Stimulated activated naive CD8-positive, alpha-beta T cell treated with anti-CD3 and anti-CD28 coated beads, Interleukin-15, amount 100 ng/mL, for 72 hours (primary cell): Measurements from ENCODE around the gene SLC4A3.

Experiments used
- ATAC-seq: fragments of 150-1000 bp; cut with Tn5 transposase; 2 replicates; pipeline ENCODE4 v1.10.0; 2021; ENCODE audit warnings: mild to moderate bottlenecking, moderate library complexity
- DNase-seq, 2 donors: peaks; one replicate each; pipeline ENCODE4 v3.0.0; 2021 to 2022
- H3K27ac Mint-ChIP-seq, 2 donors: one replicate each; pipeline ENCODE4 v1.8.0; 2022; ENCODE audit warnings: mild to moderate bottlenecking in 2 of 2, mixed read lengths in 2 of 2, moderate library complexity in 2 of 2
- H3K27me3 Mint-ChIP-seq: one replicate; pipeline ENCODE4 v1.8.0; 2022; ENCODE audit warnings: mixed read lengths
- H3K4me1 Mint-ChIP-seq: one replicate; pipeline ENCODE4 v1.8.0; 2022; ENCODE audit warnings: mild to moderate bottlenecking, mixed read lengths
- H3K4me3 Mint-ChIP-seq, 2 donors: one replicate each; pipeline ENCODE4 v1.8.0; 2022; ENCODE audit warnings: mild to moderate bottlenecking in 2 of 2, mixed read lengths in 2 of 2, moderate library complexity in 1 of 2
- H3K9me3 Mint-ChIP-seq, 2 donors: one replicate each; pipeline ENCODE4 v1.8.0; 2022; ENCODE audit warnings: mixed read lengths in 2 of 2

The SLC4A3 gene

GRCh38 chr2:219627103-219628100, at the start of gene SLC4A3:
Gene SLC4A3, plus strand, starts transcription at chr2:219627630. Its CDS starts 363 bp downstream, at chr2:219627993.
- DNase-seq = peak in 1 of 2 donors; percentile 28
- ATAC-seq = peak; percentile 57
- Mint-ChIP-seq H3K27ac (peak within 1 kb of the TSS in 1 of 2 donors; percentile 33), H3K4me3 (peak within 1 kb of the TSS; percentile 69 to 77), H3K27me3 (peaks cover 27% of the 10 kb centered on the region), H3K4me1 (peaks cover 21% of the 10 kb centered on the region), H3K9me3 (no peaks in the 10 kb centered on the region)

- H3K27ac Mint-ChIP-seq = peak overlapping the region in 1 of 2 donors; percentile 1
- H3K9me3 Mint-ChIP-seq = no peaks in the 10 kb centered on the region
Measured at GRCh38 chr2:219578811-219579613, 48.4 kb upstream of the SLC4A3 start.

GRCh38 chr2:219581346-219581745, 46.1 kb upstream of the SLC4A3 start:
- H3K9me3 Mint-ChIP-seq = no peaks in the 10 kb centered on the region
- DNase-seq (no peak), ATAC-seq (no peak)
- no peaks in the 10 kb centered on the region for H3K4me1 Mint-ChIP-seq
- no peak overlapping the region for H3K4me3 Mint-ChIP-seq
- no peak overlapping the region for H3K27ac Mint-ChIP-seq
- peaks cover 13% of the 10 kb centered on the region for H3K27me3 Mint-ChIP-seq

More at GRCh38 chr2:219578811-219579613, 48.4 kb upstream of the SLC4A3 start:
- H3K4me1 Mint-ChIP-seq = no peaks in the 10 kb centered on the region
- DNase-seq (no peak), ATAC-seq (no peak)
- no peak overlapping the region for H3K4me3 Mint-ChIP-seq
- H3K27me3 Mint-ChIP-seq = peaks cover 28% of the 10 kb centered on the region

GRCh38 chr2:219591091-219591490, 36.3 kb upstream of the SLC4A3 start:
- no peak overlapping the region for H3K27ac Mint-ChIP-seq
- ATAC-seq = no peak
- peaks cover 8% of the 10 kb centered on the region for H3K27me3 Mint-ChIP-seq
- peaks cover 8% of the 10 kb centered on the region for H3K4me1 Mint-ChIP-seq
- no peak for DNase-seq
- no peaks in the 10 kb centered on the region for H3K9me3 Mint-ChIP-seq
- H3K4me3 Mint-ChIP-seq = no peak overlapping the region

GRCh38 chr2:219592736-219593135, 34.7 kb upstream of the SLC4A3 start:
- no peaks in the 10 kb centered on the region for H3K9me3 Mint-ChIP-seq

GRCh38 chr2:219593154-219593553, 34.3 kb upstream of the SLC4A3 start:
- DNase-seq (no peak), ATAC-seq (no peak)
- H3K27me3 Mint-ChIP-seq = peaks cover 8% of the 10 kb centered on the region
- H3K27ac Mint-ChIP-seq = no peak overlapping the region
- no peak overlapping the region for H3K4me3 Mint-ChIP-seq
- H3K4me1 Mint-ChIP-seq = peaks cover 11% of the 10 kb centered on the region
- no peaks in the 10 kb centered on the region for H3K9me3 Mint-ChIP-seq

More at GRCh38 chr2:219592736-219593135, 34.7 kb upstream of the SLC4A3 start:
- DNase-seq (no peak), ATAC-seq (no peak)
- H3K4me3 Mint-ChIP-seq = no peak overlapping the region
- H3K4me1 Mint-ChIP-seq = peaks cover 8% of the 10 kb centered on the region
- no peak overlapping the region for H3K27ac Mint-ChIP-seq
- H3K27me3 Mint-ChIP-seq = peaks cover 8% of the 10 kb centered on the region

GRCh38 chr2:219595256-219595655, 32.2 kb upstream of the SLC4A3 start:
- DNase-seq = no peak
- Mint-ChIP-seq H3K27me3 (peaks cover 8% of the 10 kb centered on the region), H3K9me3 (no peaks in the 10 kb centered on the region), H3K27ac (no peak overlapping the region), H3K4me3 (peak overlapping the region in 1 of 2 donors; percentile 10), H3K4me1 (peaks cover 22% of the 10 kb centered on the region)
- no peak for ATAC-seq

GRCh38 chr2:219596954-219597551, 30.4 kb upstream of the SLC4A3 start:
- peak overlapping the region; percentile 88 to 95 for H3K4me3 Mint-ChIP-seq
- peak; percentile 11 for ATAC-seq
- H3K9me3 Mint-ChIP-seq = no peaks in the 10 kb centered on the region
- peaks cover 22% of the 10 kb centered on the region for H3K4me1 Mint-ChIP-seq
- peaks cover 8% of the 10 kb centered on the region for H3K27me3 Mint-ChIP-seq
- DNase-seq = no peak
- H3K27ac Mint-ChIP-seq = peak overlapping the region; percentile 91 to 97

GRCh38 chr2:219597552-219598307, 29.7 kb upstream of the SLC4A3 start, which contains the start of gene STK11IP:
Gene STK11IP, plus strand, starts transcription at chr2:219597857. Its CDS starts 263 bp downstream, at chr2:219598120.
- peaks cover 22% of the 10 kb centered on the region for H3K4me1 Mint-ChIP-seq
- H3K27ac Mint-ChIP-seq = peak within 1 kb of the TSS; percentile 91 to 97
- H3K4me3 Mint-ChIP-seq = peak within 1 kb of the TSS; percentile 88 to 95
- H3K27me3 Mint-ChIP-seq = peaks cover 8% of the 10 kb centered on the region
- DNase-seq (peak; percentile 82 to 90), ATAC-seq (peak; percentile 96)
- H3K9me3 Mint-ChIP-seq = no peaks in the 10 kb centered on the region

GRCh38 chr2:219598308-219599078, 28.9 kb upstream of the SLC4A3 start:
- Mint-ChIP-seq H3K27me3 (peaks cover 8% of the 10 kb centered on the region), H3K4me1 (peaks cover 22% of the 10 kb centered on the region), H3K27ac (peak overlapping the region in 1 of 2 donors; percentile 91), H3K4me3 (peak overlapping the region; percentile 88 to 95), H3K9me3 (no peaks in the 10 kb centered on the region)
- no peak for DNase-seq
- ATAC-seq = no peak

- H3K4me3 Mint-ChIP-seq = no peak overlapping the region
- no peak for DNase-seq
- H3K27me3 Mint-ChIP-seq = no peaks in the 10 kb centered on the region
- no peak overlapping the region for H3K27ac Mint-ChIP-seq
- no peaks in the 10 kb centered on the region for H3K9me3 Mint-ChIP-seq
- H3K4me1 Mint-ChIP-seq = peaks cover 15% of the 10 kb centered on the region
- ATAC-seq = no peak
Measured at GRCh38 chr2:219603771-219604170, 23.7 kb upstream of the SLC4A3 start.

- H3K27ac Mint-ChIP-seq = peak overlapping the region in 1 of 2 donors; percentile 38
- DNase-seq (no peak), ATAC-seq (no peak)
- no peaks in the 10 kb centered on the region for H3K9me3 Mint-ChIP-seq
- H3K27me3 Mint-ChIP-seq = no peaks in the 10 kb centered on the region
- no peak overlapping the region for H3K4me3 Mint-ChIP-seq
- H3K4me1 Mint-ChIP-seq = peaks cover 7% of the 10 kb centered on the region
Measured at GRCh38 chr2:219605607-219605954, 21.8 kb upstream of the SLC4A3 start.

- Mint-ChIP-seq H3K4me1 (peaks cover 25% of the 10 kb centered on the region), H3K27ac (peak overlapping the region in 1 of 2 donors; percentile 56), H3K4me3 (no peak overlapping the region), H3K27me3 (no peaks in the 10 kb centered on the region), H3K9me3 (no peaks in the 10 kb centered on the region)
- ATAC-seq (no peak), DNase-seq (no peak)
Measured at GRCh38 chr2:219607931-219608330, 19.5 kb upstream of the SLC4A3 start.

- peak; percentile 10 for ATAC-seq
- no peaks in the 10 kb centered on the region for H3K9me3 Mint-ChIP-seq
- H3K4me1 Mint-ChIP-seq = peaks cover 29% of the 10 kb centered on the region
- no peak overlapping the region for H3K4me3 Mint-ChIP-seq
- DNase-seq = no peak
- H3K27me3 Mint-ChIP-seq = no peaks in the 10 kb centered on the region
- peak overlapping the region in 1 of 2 donors; percentile 56 for H3K27ac Mint-ChIP-seq
Measured at GRCh38 chr2:219608399-219608964, 18.9 kb upstream of the SLC4A3 start.
